IPS DF 4.7 (cell line): Measurements from ENCODE around the gene TAF10.

Source experiments
- DNase-seq: peaks from one replicate; pipeline ENCODE4 v3.0.0-alpha.2; 2013; ENCODE audit warnings: low spot score; ENCODE audit errors: extremely low read depth

Gene TAF10

GRCh38 chr11:6608726-6609501 is 3.1 kb downstream of the TAF10 start:
- no peak for DNase-seq

- DNase-seq = no peak
Measured at GRCh38 chr11:6608011-6608410, 4.0 kb downstream of the TAF10 start.

- DNase-seq = no peak
Measured at GRCh38 chr11:6607190-6607795, 4.7 kb downstream of the TAF10 start.

GRCh38 chr11:6606471-6607189 is 5.4 kb downstream of the TAF10 start:
- DNase-seq = no peak

- DNase-seq = no peak
Measured at GRCh38 chr11:6604790-6605189, 7.2 kb downstream of the TAF10 start.

GRCh38 chr11:6604081-6604626 is 7.9 kb downstream of the TAF10 start:
- no peak for DNase-seq

- DNase-seq = no peak
Measured at GRCh38 chr11:6603287-6604080, 8.5 kb downstream of the TAF10 start, which contains the start of the genes ILK and RRP8. TSS of gene ILK (plus strand) at chr11:6603774. CDS start at chr11:6604272, 498 bp downstream. TSS of gene RRP8 (minus strand) at chr11:6603616. CDS start at chr11:6603502, 114 bp downstream.

GRCh38 chr11:6602096-6602940 is 9.7 kb downstream of the TAF10 start:
- no peak for DNase-seq

- no peak for DNase-seq
Measured at GRCh38 chr11:6601041-6601461, 11.0 kb downstream of the TAF10 start.

- no peak for DNase-seq
Measured at GRCh38 chr11:6599881-6600390, 12.1 kb downstream of the TAF10 start.

GRCh38 chr11:6599449-6599848 is 12.6 kb downstream of the TAF10 start:
- no peak for DNase-seq

GRCh38 chr11:6598555-6598954 is 13.5 kb downstream of the TAF10 start:
- no peak for DNase-seq

- no peak for DNase-seq
Measured at GRCh38 chr11:6596239-6596877, 15.7 kb downstream of the TAF10 start.

GRCh38 chr11:6594142-6594768 is 17.8 kb downstream of the TAF10 start:
- DNase-seq = no peak

- DNase-seq = no peak
Measured at GRCh38 chr11:6588018-6588417, 24.0 kb downstream of the TAF10 start.

GRCh38 chr11:6587360-6587953 is 24.6 kb downstream of the TAF10 start:
- no peak for DNase-seq

GRCh38 chr11:6586434-6587359 is 25.3 kb downstream of the TAF10 start:
- DNase-seq = no peak
